ENCODE results near the gene SYK.
"Not testable (repeated sequence)": the region's sequence is repeated elsewhere in the genome, so short reads cannot be mapped to it uniquely, and the experiment has no call there.

Gene SYK

DNA sequence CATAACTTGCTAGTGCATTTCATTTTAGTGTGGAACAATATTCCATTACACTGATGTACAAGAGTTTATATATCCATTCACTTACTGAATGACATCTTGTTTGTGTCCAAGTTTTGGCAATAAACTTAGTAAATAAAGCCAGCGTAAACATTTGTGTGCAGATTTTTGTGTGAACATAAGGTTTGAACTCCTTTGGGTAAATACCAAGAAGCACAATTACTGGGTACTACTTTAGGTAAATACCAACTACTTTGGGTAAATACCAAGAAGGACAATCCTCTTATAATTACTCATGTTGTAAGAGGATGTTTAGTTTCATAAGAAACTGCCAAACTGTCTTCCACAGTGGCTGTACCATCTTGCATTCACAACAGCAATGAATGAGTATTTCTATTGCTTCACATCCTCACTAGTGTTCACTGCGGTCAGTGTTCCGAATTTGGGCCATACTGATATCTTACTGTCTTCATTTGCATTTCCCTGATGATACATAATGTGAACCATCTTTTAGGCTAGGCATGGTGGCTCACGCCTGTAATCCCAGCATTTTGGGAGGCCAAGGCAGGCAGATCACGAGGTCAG is 2.3 kb upstream of the SYK start:
- no peak for DNase-seq

DNA sequence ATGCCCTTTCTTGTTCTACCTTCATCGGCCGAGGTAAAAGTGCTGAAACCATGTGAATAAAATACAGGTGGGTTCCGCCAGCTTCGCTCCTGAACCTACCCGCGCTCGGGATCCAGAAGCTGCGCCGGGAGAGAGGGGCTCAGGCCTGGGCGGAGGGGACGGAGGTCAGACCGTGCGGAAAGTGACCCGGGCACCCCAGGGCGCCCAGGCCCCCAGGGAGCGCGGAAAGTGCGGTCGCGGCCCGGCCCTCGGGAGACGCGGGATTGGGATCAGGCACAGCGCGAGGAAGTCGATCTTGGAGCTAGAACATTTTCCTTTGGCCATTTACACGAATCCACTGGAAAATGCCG is 329 bp downstream of the SYK start:
- no peak for DNase-seq

DNA sequence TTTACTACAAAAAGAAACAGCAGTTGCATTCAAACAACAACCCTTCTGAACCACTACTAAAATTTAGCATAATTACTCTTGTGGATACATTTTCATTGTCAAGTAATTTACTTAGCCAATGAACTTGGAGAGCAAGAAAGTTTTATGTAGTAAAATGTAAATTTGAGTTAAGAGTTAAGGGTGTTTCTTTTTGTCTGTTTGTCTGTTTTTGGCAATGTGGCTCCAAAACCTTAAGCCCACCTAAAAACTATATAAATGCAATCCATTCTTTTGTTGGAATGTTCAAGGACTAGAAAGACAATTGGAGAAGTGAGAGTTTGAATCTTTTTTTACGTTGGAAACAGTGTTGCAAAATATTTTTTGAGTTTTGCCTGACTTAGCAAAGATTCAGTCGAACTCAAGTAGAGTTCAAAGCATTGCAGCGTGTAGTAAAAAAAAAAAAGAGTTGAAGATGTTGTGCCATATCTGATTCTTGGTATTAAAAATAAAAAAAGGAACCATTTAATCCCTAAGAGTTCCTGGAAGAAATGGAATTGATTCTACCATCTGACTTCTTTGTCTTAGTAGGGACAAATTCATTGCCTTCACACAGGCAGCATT is 867 bp downstream of the SYK start:
- DNase-seq, result no peak

DNA sequence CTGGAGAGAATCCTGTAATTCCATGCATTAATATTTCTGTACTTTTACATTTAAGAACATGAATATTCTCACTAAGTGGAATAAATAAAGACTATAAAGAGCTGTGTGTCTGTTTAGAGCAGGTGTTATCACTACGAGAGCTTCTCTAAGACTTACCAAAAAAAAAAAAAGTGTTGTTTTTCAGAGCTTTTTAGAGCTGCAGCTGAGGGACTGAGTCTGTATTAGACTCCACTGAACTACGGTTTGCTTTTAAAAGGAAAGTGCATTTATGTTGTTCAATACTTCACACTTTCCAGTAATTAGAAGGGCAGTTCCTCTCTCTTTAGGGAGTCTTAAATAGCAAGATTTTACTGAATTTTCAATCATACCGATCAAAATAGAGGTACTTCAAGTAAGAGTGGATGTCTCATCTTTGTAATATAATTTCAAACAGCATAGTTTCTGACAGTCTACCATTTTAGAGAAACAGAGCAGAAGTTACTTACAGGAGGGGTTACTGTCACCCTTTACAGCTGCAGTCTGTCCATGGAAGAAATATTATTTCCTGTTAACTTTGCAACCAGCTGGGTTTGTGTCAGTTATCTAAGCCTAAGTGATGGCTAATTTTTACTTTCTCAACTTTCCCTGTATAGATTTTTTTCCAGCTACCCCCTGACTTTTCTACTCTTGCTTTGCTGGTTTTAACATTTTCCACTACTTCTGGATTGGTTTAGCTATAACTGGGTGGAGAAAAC is 2.4 kb downstream of the SYK start:
- no peak for DNase-seq

DNA sequence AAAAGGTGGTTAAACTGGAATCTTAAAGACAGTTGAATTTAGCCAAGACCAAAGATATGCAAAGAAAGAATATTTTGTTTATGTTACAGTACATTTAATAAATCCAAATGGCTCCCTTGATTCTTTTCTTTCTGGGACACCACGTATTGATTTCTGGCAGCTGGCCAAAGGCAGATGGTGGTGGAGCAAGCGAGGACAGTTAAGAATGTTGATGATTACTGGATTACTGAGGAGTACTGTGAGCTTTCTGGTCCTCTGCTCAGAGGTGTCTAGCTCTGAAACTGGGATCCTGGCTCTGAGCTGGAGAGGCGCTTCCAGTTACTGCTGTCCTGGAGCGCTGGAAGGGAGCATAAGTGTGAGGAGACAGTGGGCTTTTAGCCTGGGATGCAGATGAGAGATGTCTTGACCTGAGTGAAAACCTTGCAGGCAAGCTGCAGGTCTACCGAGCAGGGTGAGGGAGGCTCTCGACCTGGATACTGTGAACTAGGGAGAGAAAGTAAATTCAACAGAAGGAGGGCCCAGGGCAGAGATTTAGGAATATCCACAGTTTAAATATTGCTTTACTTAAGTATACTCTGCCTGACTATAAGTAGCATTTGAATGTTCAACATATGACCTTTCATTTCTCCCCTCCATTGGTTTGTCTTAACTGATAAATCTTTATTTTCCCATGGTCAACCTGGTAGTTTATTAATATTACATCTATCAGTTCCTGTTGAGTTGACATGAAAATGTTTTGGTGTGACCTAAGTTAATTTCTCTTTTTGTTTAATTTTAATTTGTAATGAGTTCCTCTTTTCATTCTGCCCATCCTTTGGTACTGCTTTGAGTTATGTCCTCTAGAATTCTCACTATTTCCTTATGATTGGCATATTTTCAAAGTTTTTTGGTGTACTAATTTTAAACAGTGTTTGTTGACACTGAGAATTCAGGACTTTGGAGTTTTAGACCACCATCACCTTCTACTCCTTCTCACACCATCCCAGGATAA is 3.7 kb downstream of the SYK start:
- no peak for DNase-seq

DNA sequence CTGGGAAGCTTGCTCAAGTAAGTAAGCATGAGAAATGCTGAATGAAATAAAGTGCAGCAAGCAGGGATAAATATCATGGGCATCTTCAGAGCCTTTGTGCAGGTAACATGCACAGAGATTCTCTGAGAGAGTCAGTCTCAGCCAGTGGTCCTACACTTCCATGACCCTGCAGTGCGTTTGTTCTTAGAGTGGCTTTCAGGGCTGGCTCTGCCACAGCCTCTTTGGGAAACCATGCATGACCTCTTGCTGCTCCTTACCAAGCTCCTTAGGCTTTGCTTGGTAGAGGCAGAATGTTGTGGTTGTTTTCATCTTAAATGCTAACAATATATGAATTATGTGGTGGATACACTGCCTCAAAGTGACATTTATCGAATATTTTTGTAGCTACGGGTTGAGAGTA is 5.4 kb downstream of the SYK start:
- DNase-seq, result no peak

DNA sequence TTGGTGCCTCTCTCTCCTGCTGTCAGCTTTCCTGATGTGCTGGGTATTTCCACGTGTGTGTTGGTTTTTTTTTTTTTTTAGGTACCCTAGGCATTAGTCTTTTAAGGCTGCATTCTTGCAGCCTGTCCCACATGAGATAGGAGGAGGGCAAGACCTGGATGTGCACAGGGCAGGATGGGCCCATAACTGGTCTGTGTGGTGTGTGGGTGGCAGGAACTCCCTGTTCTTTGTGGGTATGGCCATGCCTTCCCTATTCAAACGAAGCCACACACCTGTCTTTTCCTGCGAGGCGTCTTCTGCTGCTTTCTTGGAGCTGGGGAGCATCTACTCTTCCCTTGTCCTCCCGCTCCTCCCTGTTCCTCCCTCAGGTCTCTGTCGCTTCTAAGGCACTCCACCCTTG is 6.8 kb downstream of the SYK start:
- DNase-seq, result no peak

DNA sequence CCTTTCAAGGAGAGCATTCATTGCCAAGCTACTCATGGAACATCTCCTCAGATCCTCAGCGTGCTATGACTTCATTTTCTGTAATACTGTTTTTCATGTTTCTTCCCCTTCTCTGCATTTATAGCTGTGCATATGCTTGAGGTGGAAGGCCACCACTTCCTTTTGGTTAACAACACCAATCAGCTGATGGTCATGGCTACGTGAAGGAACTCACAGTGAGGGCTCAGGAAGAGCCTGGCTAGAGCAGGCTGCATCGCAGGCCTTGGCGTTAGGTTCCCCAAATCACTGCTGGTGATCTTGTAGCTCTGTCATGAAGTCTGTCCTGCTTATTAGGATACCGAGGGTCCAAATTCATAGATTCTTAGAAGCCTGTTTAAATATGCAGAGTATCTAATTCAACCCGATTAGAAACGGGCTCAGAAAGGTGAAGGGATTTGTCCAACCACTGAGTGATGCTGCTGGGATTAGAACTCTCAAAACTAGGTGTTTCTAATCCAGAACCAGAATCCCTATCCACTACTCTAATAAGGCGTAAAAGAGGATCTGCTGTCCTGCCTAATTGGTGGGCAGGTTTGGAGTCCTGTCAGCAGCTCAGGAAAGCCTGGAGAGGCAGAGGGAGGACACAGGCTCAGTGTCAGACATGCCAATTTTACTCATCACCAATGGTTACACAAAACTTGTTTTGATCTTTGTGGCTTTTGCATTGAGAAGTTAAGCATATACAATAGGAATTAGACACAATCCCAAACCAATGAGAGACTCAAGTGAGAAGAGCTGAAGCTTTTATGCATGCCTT is 7.5 kb downstream of the SYK start:
- DNase-seq, result no peak

DNA sequence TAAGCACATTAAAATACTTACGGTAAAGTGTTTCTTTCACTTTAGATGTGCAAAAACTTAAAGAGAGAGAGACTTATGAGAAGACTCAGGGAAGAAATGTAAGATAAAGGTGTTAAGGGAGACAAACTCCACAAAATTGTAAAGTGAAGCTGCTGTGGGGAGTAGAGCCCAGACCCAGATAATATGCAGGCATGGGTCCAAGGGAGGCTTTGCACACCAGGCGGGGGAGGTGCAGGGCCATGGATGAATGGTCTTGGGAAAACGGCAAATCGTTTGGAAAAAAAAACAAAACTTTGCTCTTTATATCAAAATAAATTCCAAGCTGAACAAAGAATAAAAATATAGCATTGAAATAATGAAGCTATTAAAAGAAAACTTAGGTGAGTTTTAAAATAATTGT is 9.1 kb downstream of the SYK start:
- DNase-seq, result no peak

DNA sequence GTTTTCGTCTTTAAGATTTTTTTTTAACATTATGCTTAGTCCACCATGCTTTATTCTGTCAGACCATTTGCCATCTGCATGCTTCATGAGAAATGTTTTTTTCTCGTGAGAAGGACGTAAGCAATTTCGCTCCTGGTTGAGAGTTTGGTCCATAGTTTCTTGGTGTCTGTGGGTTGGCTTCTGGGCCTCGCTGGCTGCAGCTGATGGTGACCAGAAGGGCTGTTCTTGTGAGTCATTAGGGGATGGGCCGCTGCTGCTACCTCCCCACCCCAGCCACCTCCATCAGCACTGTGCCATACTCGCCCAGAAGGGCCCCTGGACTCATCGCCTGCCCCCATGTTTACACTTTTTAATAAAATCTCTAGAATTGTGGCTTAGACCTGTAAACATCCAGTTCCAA is 11.4 kb downstream of the SYK start:
- DNase-seq, result no peak

DNA sequence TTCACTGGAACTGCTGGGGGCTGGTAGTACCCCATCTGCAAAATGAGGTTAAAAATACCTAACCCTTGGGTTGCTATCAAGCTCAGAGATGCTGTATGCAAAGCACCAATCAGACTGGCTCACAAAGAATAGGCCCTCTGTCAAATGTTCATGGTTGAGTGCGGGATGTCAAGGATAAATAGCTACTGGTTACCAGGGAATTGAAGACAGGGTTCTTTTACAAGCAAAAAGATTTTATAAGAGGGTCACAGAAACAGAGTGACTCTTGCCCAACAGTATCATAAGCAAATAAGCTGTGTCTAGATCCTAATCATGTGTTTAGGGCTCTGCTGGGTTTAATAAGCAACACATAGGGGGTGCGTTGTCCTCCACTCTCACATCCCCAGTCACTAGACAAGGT is 11.9 kb downstream of the SYK start:
- no peak for DNase-seq

DNA sequence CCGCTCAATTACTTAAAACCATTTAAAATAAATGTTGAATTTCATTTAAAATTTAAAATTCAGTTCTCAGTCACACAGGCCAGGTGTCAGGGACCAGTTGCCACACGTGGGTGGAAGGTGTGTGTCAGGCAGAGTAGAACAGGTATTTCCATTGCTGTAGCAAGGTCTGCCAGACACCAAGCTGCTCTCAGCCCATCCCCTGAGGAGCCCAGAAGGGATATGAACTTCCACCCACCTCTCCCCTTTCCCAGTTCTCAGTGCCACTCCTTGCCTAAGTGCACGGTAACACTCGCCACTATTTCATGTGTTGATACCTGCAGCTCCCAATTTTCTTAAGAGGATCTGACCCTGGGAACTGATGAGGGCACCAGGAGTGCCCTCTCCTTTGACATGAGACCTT is 12.7 kb downstream of the SYK start:
- no peak for DNase-seq

DNA sequence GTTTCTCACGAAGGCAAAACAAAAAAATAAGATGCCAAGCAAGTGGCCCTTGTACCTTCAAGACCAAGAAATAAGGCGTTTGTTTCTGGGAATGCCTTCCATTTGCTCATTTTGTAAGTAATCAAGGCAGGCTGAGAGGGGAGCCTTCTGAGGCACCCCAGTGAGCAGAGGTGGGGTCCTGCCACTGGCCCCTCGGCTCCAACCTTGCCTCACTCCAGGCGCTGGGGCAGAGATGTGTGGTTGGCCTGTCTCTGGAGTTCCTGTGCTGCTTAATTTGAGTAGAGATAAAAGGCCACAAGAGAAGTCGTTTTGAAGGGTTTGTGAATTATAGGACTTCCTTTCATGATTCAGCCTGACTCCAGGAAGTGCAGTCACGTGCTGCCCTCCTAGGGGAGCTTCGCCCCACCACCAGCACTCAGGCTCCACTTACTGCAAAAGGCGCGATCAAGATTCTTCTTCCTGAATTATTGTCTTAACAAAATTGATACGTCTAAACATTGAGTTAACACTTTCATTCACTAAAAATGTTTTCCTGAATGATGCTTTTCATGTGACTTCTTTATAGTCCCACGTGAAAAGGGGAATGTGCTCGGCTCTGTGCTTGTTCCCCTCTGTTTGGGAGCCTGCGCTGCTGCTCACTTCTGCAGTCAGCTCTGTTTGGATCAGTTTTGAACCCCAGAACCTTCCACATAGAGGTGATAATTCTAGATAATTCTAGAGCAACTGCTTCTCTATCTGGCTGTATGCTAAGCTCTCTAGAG is 13.7 kb downstream of the SYK start:
- no peak for DNase-seq

DNA sequence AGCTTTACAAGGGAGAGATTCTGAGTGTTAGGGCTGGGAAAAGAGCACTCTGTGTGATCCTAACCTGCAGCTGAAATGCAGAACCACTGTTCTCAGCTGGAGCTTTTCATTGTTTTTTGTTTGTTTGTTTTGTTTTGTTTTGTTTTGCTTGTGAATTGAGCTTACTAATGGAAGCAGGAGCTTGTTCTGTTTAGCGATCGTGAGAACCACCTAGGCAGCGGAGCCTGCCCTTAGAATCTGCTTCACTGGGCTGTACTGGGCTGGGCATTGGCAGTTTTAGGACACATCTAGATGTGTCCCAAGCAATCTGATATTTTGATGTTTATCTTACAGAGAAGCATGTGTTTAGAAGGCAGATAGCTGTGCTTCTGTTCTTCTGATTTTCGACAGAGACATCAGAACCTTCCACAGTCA is 14.3 kb downstream of the SYK start:
- no peak for DNase-seq

DNA sequence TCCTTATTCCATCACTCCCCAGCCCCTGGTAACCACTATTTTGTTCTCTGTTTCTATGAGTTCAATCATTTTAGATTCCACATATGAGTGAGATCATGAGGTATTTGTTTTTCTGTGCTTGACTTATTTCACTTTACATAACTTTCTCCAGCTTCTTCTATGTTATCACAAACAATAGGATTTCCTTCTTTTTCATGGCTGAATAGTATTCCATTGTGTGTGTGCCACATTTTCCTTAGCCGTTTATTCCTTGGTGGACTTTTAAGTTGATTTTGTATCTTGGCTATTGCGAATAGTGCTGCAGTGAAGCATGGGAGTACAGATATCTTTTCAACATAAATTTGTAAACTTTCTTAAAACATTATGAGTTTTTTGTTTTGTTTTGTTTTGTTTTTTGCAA is 15.1 kb downstream of the SYK start:
- DNase-seq, result no peak

DNA sequence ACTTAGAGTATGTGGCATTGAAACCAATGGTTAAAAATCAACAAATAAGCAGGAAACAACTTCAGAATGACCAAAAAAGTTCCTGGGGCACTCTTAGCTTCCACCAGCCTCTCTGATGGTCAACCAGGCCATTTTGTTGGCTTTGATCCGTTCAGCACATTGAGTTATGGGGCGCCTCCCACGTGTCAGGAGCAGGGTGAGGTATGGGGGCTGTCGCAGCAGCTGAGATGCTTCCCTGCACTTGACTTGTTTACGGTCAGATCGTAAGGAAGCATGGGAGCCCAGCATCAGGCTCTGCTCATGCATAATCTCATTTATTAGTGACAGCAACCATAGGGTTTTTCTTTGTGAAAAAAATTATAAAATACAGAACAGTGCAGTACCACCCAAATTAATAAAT is 16.7 kb downstream of the SYK start:
- no peak for DNase-seq

DNA sequence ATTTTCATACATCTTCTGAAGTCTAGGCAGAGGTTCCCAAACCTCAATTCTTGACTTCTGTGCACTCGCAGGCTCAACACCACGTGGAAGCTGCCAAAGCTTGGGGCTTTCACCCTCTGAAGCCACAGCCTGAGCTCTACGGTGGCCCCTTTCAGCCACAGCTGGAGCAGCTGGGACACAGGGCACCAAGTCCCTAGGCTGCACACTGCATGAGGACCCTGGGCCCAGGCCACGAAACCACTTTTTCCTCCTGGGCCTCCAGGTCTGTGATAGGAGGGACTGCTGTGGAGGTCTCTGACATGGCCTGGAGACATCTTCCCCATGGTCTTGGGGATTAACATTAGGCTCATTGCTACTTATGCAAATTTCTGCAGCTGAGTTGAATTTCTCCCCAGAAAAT is 18.8 kb downstream of the SYK start:
- DNase-seq, result not testable (repeated sequence)

DNA sequence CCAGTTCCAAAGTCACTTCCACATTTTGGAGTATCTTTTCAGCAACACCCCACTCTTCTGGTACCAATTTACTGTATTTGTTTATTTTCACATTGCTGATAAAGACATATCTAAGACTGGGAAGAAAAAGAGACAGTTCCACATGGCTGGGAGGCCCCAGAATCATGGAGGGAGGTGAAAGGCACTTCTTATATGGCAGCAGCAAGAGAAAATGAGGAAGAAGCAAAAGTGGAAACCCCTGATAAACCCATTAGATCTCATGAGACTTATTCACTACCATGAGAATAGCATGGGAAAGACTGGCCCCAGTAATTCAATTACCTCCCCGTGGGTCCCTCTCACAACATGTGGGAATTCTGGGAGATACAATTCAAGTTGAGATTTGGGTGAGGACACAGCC is 19.6 kb downstream of the SYK start:
- not testable (repeated sequence) for DNase-seq

DNA sequence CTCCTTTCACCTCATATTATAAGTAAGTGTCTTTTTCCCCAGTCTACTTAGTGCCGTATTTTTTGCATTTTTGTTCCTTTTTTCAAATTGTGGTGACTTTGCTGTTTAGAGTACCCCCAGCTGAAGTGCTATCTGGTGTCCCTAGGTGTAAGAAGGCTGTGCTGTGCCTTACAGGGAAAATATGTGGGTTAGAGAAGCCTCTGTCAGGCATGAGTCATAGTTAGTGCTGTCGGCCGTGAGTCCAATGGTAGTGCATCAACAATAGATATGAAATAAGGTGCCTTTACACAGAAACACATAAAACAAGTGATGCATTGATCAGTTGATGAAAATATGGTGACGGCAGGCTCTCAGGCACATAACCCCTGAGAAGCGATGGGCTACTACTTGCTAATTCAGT is 20.1 kb downstream of the SYK start:
- no peak for DNase-seq

DNA sequence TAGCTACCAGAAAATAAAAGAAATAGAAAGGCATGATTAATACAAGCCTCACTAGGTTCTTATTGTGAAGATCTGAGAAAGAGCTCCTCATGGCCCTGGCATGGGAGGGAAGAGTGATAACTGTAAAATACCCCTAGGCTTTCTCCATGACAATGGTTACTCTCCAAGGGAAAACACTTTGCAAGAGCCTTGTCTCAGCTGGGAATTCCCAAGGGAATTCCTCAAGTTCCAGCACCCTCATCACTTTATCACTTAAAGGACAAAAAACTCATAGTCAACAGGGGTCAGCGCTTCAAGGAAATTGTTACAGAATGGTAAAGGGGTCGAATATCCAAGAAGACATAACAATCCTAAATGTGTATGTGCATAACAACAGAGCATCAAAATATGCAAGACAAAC is 21.2 kb downstream of the SYK start:
- DNase-seq, result no peak

DNA sequence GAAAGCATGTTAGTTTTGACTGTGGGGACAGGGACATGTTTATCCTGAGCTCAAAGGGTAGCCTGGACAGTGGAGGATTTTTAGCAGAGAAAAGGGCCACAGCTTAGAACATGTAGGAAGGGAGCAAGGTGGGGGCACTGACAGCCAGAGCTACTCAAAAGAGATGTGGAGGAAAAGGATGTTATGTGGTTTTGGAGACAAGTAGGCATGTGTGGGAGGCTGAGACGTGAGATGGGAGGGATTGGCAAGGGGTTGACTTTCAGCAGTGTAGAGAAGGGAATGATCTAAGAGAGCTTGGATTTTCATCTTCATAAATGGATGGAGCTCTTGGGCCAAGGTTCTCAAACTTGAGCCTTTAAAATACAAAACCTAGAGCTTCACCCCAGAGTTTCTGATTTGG is 24.0 kb downstream of the SYK start:
- DNase-seq, result no peak
